Left renal cortex interstitium (tissue), 4 donors: ENCODE data around the gene SPRR5. TPM values are rescaled to one million over a fixed set of nuclear protein-coding genes. Genes with fewer than 3 reads are reported as not detected.

Experiments
- DNase-seq, 4 donors: peaks; one replicate each; pipeline ENCODE4 v3.0.0-alpha.2; 2013; ENCODE audit warnings: low read depth in 4 of 4, low spot score in 2 of 4, missing footprints in 1 of 4
- polyA plus RNA-seq, 4 donors: library from polyadenylated mRNA; unstranded; fragments of 120-200 nt; gene quantifications; one replicate each; pipeline ENCODE4 v1.2.1, GENCODE V29; 2013; ENCODE audit not compliant: insufficient read length in 4 of 4

SPRR5 gene
- polyA plus RNA-seq, 4 donors, result not detected

DNA sequence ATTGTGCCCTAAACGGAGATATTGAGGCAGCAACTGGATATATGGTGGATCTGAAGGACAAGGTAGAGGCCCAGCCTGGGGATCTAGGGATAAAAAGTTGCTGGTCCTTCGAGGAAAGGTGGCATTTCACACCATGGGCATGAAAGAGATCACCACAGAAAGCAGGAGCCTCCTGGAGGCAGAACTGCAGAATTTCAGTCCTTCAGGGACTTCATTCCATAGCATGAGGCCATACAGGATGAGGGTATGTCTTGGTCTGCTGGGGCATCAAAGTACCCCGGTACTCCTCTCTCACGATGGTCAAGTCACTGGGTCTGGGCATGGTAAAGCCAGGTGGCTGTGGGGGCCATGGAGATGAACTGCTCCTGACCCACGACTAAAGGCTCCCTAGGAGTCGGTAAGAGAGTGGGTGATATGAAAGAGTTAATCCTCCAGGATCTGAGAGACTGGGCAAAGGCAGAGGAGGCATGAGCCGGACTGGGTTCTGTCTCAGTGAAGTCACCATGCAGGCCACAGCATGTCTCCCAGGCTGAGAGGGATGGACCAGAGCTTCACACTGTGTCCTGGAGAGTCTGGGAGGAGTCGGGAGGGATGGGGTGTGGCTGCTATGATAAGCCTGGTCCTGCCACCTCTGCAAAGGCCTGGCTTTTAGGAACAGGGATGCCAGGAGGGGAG, 5.8 kb upstream of the SPRR5 start:
- DNase-seq, result no peak

GRCh38 chr1:152942161-152942560, 4.8 kb upstream of the SPRR5 start:
- DNase-seq, result no peak

- no peak for DNase-seq
Observed at GRCh38 chr1:152946248-152946647, 758 bp upstream of the SPRR5 start.

GRCh38 chr1:152951711-152952110, 4.7 kb downstream of the SPRR5 start:
- DNase-seq, result no peak

DNA sequence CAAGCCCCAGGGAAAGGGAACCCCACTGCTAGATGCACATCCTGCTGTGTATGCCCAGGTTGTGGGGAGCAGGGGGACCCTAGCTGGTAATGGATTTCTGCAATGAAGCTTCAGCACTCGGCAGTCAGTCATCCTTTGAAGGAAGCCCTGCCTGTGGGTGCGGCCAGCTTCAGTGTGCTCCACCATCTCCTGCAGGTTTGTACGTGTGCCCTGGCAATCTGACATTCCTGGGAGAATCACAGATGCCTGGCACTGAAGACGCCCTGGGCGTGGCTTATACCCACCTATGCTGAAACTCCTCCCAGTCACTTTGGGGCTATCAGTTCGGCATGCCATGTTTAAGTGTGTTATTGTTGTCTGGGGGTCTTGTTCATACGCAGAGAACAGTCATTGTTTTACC, 6.8 kb downstream of the SPRR5 start:
- no peak for DNase-seq

- DNase-seq, result no peak
Observed at GRCh38 chr1:152954436-152954835, 7.4 kb downstream of the SPRR5 start.

DNA sequence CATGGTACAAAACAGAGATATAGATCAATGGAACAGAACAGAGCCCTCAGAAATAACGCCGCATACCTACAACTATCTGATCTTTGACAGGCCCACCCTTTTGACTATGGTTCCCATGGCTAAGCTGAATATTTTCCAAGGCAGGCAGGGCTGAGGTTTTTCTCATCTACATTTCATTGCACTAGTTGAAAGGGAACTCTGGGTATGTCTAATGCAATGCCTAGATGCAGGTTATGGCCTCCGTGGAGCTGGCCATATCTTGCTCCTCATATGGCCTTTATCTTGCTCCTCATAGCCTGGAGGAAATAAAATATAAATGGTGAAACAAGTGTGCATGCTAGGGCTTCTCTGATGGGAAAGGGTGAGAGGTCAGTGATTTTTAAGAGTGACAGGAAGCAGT, 10.6 kb downstream of the SPRR5 start:
- no peak for DNase-seq

- no peak for DNase-seq
Observed at GRCh38 chr1:152959273-152959672, 12.3 kb downstream of the SPRR5 start.

GRCh38 chr1:152959801-152960451, 12.9 kb downstream of the SPRR5 start:
- no peak for DNase-seq

DNA sequence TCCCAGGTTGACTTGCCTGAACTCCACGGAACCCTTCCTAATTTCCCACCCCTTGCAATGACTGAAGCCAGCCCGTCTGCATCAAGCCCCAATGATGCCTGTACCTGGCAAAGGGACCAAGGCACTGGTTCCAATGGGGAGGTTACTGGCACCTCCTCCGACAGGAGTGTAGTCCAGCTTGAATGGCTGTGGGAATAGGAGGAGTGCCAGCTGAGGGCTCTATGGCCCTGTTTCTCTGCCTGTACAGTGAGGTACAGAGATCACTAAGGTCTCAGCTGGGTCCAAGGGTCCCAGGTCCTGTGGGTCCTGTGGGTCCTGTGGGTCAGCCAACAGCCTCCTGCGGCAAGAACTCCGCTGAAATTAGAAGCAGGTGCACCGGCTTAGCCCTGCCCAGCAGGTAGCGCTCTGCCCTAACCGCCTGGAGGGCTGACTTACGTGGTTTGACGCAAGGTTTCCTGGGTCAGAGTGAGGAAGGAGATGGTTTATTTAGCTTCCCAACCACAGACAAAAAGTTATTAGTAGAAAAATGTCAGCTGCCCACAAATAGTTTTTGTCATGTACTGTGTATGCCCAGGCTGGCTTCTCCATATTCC, 13.5 kb downstream of the SPRR5 start:
- DNase-seq, result no peak

GRCh38 chr1:152961226-152961891, 14.4 kb downstream of the SPRR5 start:
- no peak for DNase-seq

- no peak for DNase-seq
Observed at GRCh38 chr1:152962876-152963415, 15.9 kb downstream of the SPRR5 start.

GRCh38 chr1:152964536-152964935, 17.5 kb downstream of the SPRR5 start:
- DNase-seq, result no peak

GRCh38 chr1:152965853-152966252, 18.8 kb downstream of the SPRR5 start:
- no peak for DNase-seq

- DNase-seq, result no peak
Observed at GRCh38 chr1:152967201-152967600, 20.2 kb downstream of the SPRR5 start.

GRCh38 chr1:152968248-152968647, 21.2 kb downstream of the SPRR5 start:
- no peak for DNase-seq

GRCh38 chr1:152969036-152969435, 22.0 kb downstream of the SPRR5 start:
- DNase-seq, result no peak

GRCh38 chr1:152970495-152970894, 23.5 kb downstream of the SPRR5 start, which contains the start of gene SPRR4:
SPRR4 (plus strand) TSS chr1:152970648; CDS start chr1:152971891, 1,243 bp downstream.
- DNase-seq, result no peak

DNA sequence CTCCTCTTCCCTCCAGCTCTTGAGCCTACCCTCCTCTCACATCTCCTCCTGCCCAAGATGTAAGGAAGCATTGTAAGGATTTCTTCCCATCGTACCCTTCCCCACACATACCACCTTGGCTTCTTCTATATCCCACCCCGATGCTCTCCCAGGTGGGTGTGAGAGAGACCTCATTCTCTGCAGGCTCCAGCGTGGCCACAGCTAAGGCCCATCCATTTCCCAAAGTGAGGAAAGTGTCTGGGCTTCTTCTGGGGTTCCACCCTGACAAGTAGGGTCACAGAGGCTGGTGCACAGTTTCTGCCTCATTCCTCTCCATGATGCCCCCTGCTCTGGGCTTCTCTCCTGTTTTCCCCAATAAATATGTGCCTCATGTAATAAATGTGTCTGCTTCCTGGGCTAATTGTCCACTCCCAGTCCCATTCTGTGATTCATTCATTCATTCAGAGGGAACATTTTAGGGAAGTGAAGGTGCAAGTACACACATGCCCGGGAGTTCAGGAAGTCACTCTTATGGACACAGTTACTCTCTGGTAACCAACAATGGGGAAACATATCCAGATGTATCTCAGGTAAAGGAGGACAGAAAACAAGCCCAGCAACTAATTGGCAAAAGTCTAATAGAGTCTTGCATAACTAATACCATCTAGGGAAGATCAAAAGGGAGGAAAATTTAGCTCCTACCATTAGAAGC, 25.3 kb downstream of the SPRR5 start:
- DNase-seq, result no peak

DNA sequence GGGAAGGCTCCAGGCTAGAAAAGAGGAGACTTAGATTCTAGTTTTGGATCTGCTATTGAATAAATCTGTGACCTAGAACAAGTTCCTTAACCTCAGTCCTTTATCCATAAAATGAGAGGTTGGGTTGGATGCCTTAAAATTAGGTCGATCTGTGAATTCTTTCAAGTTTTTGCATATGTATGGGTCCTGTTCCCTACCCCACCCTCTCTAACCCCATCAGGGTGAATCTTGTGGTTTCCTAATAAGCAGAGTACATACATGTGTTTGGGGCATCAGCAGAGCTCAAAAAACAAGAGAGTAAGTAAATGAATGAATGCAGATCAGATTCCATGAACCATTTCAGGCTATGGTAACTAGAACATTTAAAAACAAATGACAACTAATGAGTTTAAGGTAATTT, 29.7 kb downstream of the SPRR5 start:
- DNase-seq, result no peak

GRCh38 chr1:152977614-152978013, 30.6 kb downstream of the SPRR5 start:
- no peak for DNase-seq
